ENCODE results near the gene IGF1.

- TF ChIP-seq CTCF (IDR thresholded peaks at IDR 0.05; ENCODE audit: low read length) (no peak), EZH2 (optimal IDR thresholded peaks at IDR 0.05; ENCODE audit: low read depth, low read length) (no peak)
Observed at GRCh38 chr12:102421802-102422583, 58.4 kb downstream of the IGF1 start.

All from MM.1S (cell line).